ENCODE data around the gene ESR2. TPM values are rescaled to one million over a fixed set of nuclear protein-coding genes. Genes with fewer than 3 reads are reported as not detected.
"Not testable (repeated sequence)": the region's sequence is repeated elsewhere in the genome, so short reads cannot be mapped to it uniquely, and the experiment has no call there.

ESR2 gene
- total RNA-seq, 1 donor from 2014 or later: 14.5 TPM

DNA sequence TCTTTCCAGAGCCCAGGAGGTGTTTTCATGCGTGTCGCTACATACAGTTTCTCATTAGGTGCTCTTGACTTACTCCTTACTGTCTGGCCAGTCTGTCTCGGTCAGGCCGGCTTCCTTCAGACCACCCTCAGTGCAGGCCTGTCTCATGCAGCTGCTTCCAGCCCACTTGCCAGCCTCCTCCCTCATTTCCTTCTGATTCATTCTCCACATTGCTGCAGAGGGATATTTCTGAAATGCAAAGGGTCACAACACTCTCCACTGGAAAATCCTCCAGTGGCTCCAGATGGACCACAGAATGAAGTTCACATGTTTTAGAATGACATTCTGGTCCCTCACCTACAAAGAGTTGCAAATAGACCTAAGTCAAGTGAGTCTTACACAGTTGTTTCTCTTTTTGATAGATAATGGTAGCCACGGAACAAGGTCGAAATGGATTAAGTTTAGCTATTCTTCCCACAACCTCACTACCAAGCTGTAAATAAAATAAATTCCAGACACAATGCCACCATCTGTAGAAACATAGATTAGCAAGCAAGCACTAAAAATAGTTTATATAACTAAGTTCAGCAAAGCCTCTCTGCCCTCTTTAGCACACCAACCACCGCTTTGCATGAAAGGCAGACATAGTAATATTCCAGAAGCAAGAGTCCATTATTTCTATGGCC, 146.9 kb downstream of the ESR2 start:
- no peak for DNase-seq (ENCODE audit: low spot score)

GRCh38 chr14:64137657-64138290, 156.4 kb downstream of the ESR2 start:
- DNase-seq (ENCODE audit: low spot score): no peak

- no peak for DNase-seq (ENCODE audit: low spot score)
Observed at GRCh38 chr14:64126548-64126947, 167.6 kb downstream of the ESR2 start.

- DNase-seq (ENCODE audit: low spot score): no peak
Observed at GRCh38 chr14:64125270-64125669, 168.9 kb downstream of the ESR2 start.

DNA sequence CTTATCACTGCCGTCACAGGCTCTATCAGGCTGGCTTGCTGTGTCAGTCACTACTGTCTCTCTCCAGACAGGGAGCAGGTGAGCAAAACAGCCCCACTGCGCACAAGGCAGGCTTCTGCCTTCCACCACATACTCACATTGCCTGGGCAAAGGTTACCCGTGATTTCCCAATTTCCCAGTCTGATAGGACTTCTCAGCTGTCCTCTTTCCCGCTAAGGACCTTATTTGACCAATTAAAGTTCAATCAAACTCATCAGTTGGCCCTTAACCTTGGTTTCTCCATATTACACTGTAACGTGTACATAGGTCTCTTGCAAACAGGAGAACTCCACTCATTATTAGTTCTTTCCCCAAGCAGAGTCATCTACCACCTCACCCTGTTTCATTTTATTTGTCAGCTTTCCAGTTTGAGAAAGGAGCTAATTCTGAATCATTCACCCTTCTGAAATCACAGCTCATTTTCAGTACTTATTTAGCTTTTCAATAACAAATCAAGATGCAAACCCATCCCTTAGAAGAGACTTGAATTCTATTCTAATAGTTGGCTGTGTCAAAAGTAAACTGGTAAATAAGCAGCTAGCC, 170.8 kb downstream of the ESR2 start:
- no peak for DNase-seq (ENCODE audit: low spot score)

DNA sequence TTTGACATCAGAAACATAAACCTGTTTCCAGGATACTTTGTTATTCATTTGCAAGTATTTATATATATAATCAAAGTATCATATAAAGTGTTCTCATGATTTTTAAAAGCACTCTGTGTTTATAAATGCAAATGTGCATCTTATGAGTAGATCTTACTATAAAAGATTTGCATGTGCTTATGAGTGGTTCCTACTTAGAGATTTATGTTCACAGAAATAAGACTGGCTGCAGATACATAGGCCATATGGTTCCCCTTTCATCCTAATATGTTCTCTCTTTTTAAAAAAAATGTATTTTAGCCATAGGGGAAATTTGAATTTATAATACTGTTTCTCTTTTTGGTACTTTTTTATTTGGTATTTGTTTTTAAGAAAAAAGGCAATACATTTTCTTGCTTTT, 174.2 kb downstream of the ESR2 start:
- no peak for DNase-seq (ENCODE audit: low spot score)

- DNase-seq (ENCODE audit: low spot score): no peak
Observed at GRCh38 chr14:64119500-64119899, 174.7 kb downstream of the ESR2 start.

- no peak for DNase-seq (ENCODE audit: low spot score)
Observed at GRCh38 chr14:64118892-64119291, 175.3 kb downstream of the ESR2 start.

- DNase-seq (ENCODE audit: low spot score): not testable (repeated sequence)
Observed at GRCh38 chr14:64118403-64118742, 175.8 kb downstream of the ESR2 start.

GRCh38 chr14:64117671-64118402, 176.3 kb downstream of the ESR2 start:
- DNase-seq (ENCODE audit: low spot score): peak; percentile 48

GRCh38 chr14:64115401-64115800, 178.8 kb downstream of the ESR2 start:
- no peak for DNase-seq (ENCODE audit: low spot score)

DNA sequence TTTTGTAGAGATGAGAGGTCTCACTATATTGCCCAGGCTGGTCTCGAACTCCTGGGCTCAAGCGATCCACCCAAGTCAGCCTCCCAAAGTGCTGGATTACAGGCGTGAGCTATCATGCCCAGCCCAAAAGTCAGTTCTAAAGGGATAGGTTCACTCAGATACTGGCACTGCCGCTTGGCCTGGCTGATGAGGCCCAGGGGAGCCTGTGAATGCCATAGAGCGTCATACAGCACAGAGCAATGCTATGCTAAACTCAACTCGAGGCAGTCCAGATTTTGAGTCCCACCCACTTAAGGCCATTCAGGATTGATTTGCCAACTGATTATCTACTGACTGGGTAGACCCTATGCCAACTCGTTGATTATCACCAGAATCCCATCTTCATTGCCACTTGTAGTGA, 179.4 kb downstream of the ESR2 start:
- DNase-seq (ENCODE audit: low spot score): no peak

DNA sequence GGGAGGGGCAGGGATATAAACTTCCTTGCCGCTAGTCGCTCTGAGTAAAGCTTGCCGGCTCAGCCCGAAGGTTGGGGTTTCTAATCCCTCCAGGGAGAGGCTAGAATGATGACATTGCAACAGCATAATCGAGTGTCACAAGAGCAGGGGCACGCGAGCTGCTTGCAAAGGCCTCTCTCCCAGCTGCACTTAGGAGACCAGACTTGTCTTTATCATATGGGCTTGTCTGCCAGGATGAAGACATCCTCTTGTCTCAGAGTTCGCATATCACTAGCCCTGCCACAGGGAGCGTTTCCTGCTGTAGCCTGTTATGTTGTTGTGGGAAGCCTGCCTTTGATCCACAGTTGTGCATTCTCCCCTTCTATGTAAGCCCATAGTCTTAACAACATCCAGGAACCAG, 180.0 kb downstream of the ESR2 start:
- no peak for DNase-seq (ENCODE audit: low spot score)

DNA sequence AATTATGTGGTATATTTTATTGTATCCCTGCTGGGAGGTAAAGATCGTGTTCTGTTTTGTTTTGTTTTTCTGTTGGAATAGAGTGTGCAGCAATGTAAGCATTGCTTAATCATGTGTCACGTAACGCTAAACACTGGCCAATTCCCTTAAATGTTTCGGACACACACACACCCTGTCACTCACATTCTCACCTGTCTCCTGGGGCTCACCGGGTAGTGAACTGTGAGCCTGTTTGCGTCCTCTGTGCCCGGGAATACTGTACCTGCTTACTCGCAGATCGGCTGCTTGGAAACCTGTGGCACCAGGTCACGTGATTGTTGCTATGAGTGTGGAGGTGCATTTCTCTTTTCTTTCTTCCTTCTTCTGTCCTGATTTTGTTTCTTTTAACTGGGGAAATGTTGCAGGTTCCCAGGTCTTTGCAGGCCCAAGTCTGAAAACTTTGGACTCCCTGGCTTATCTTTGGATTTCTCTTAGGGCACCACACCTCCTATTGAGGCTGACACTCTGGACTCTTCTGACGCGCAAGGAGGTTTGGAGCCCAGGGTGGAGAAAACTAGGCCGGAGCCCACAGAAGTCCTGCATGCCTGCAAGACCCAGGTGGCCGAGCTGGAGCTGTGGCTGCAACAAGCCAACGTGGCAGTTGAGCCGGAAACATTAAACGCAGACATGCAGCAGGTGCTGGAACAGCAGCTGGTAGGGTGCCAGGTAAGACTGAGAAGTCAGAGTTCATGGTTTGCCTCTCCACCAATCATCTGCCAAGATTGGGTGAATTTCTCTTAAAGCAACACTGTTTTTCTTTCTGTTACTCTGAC, 181.1 kb downstream of the ESR2 start:
- no peak for DNase-seq (ENCODE audit: low spot score)

GRCh38 chr14:64110802-64111201, 183.4 kb downstream of the ESR2 start:
- DNase-seq (ENCODE audit: low spot score): no peak

DNA sequence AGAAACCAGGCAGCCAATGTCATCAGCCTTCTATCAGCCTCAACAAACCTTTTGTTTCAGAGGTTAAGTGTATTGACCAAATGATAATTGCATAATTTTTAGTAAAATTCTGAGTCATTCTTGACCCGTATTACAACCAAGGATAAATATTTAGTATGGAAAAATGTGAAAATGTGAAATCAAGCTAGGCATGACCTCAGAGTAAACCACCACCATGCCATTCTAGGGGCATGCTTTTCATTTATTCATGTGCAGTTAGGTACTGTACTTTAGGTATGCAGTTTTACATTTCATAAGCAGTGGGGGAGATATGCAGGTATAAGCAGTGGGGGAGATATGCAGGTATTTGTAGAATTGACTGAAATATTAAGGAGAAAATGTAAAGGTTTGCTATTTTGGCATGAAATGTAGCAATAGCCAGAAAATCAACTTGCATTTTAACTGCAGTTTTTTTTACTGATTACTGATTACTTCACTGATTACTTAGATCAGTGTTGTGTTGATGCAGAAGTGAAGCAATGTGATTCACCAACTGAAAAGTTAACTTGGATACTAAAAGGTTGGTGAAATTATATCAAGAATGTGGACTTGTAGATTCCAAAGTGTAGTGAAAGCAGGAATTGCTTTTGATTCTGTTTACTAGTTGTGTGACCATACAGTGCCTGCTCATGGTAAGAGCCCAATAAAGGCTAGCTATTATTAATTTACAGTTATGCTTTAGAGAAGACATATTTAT, 184.2 kb downstream of the ESR2 start:
- no peak for DNase-seq (ENCODE audit: low spot score)

DNA sequence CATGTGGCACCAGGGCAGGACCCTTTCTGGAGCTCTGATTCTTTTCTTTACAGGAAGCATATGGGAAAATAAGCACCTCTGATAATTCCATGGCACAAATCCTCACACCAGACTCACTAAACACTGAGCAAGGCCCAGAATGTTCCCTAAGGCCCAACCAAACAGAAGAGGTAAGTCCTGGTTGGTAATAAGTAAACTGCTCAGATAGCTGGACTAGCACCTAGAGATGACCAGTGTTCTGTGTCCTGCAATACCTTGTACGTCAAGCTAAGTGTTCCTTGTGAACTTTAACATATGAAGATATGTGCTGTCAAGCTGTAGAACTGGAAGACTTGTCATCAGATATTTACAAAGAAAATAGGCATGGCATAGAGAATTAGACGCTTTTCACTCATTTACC, 186.7 kb downstream of the ESR2 start:
- DNase-seq (ENCODE audit: low spot score): no peak

- no peak for DNase-seq (ENCODE audit: low spot score)
Observed at GRCh38 chr14:64098120-64098519, 196.1 kb downstream of the ESR2 start.

DNA sequence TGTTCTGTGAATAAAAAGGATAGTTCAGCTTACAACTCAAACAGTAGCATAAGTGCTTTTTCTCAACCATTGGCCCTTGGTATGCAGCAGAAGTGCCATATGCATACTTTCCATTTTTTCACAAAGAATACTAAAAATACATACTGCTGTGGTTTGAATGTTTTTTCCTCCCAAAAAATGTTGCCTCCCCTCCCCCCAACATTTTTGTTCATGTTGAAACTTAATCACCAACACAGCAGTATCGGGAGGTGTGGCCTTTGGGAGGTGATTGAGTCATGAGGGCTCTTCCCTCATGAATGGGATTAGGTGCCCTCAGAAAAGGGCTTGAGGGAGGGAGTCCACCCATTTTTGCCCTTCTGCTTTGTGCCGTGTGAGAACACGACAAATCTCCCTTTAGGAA, 198.6 kb downstream of the ESR2 start:
- no peak for DNase-seq (ENCODE audit: low spot score)

DNA sequence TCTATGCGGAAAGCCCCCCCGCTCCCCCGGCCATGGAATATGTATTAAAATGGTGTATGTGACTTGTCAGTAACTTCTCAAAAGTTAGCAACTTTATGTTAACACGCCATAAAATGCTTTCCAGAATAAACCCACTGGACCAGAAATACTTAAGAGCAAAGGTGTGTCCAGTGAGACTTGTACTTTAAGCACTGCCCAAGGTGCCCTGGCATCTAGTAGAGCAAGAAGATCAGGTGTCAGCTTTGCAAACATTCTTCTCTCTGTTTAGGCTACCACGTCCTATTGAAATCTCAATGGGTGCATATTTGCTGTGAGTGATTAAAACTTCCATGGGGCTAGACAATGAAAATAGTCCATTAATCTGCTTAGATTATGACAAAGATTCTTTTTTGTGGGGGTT, 201.2 kb downstream of the ESR2 start:
- DNase-seq (ENCODE audit: low spot score): no peak

DNA sequence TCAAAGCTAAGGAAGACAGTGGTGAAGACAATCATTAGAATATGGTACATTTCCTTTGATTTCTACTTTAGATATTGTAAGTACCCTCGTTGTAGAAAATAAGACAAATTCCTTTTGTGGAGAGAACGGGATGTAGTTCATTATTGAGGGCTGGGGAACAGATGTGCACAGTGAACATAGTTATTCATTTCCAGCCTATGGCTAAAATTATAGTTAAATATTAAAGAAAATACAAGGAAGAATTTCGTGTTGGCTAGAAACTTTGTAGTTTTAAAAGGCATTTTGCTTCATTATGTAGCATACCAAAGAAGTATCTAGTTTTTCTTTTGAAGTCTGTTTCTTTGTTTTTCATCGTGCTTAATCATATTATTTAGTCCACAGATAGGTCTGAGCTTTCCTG, 201.8 kb downstream of the ESR2 start:
- DNase-seq (ENCODE audit: low spot score): no peak

Measured in ureter (tissue), 1 donor.